ENCODE data around the gene TMEM19.

TMEM19 gene

GRCh38 chr12:71721783-71722505 is 36.1 kb downstream of the TMEM19 start:
- DNase-seq = no peak

GRCh38 chr12:71725011-71725410 is 39.1 kb downstream of the TMEM19 start:
- DNase-seq = no peak

DNA sequence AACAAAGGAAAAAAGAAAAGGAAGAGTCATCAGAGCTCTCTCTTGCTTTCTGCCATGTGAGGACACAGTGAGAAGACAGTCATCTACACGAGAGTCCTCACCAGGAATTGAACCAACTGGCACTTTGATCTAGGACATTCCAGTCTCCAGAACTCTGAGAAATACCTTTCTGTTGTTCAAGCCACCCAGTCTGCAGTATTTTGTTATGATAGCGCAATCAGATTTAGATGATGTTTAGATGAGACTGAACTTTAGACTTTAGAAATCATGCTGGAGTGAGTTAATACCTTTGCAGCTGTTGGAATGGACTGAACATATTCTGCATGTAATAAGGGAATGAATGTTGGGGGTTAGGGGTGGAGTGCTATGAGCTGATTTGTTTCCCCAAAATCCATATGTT is 40.7 kb downstream of the TMEM19 start:
- no peak for DNase-seq

GRCh38 chr12:71727958-71728357 is 42.1 kb downstream of the TMEM19 start:
- no peak for DNase-seq

DNA sequence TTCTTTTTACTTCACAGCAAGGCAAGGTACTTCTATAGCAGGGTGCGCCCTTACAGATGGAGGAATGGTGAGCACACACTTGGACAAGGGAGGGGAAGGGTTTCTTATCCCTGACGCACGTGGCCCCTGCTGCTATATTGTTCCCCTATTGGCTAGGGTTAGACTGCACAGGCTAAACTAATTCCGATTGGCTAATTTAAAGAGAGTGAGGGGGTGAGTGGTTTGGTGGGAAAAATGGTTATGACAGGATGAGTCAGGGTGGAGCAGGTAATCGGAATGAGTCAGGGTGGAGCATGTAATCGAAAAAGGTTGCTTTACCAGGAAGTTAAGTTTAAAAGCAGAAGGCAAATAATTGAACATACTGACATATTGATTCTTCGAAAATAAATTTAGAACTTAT is 45.1 kb downstream of the TMEM19 start:
- no peak for DNase-seq

- DNase-seq = no peak
Measured at GRCh38 chr12:71731439-71732356, 45.8 kb downstream of the TMEM19 start.

- DNase-seq = no peak
Measured at GRCh38 chr12:71732357-71732712, 46.5 kb downstream of the TMEM19 start.

DNA sequence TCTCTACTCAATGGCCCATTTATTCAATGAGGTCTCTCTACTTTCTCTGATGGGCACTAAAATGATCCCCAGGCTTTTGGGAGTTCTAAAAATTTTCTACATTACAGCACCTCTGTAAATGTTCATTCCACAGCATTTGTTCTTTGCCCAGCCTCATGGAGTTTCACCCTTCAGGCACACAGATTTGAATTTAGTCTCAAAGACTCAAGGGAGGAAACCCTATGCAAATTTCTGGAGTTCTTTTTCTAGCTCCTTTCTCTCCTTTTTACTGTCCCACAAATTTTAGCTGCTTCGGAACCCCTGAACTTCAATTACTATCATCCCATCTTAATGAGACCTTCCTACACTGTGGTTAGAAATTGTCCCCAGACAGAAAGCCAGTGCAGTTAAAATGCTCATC is 51.3 kb downstream of the TMEM19 start:
- no peak for DNase-seq

GRCh38 chr12:71742998-71743397 is 57.1 kb downstream of the TMEM19 start:
- no peak for DNase-seq

GRCh38 chr12:71744522-71745300 is 58.8 kb downstream of the TMEM19 start:
- no peak for DNase-seq

DNA sequence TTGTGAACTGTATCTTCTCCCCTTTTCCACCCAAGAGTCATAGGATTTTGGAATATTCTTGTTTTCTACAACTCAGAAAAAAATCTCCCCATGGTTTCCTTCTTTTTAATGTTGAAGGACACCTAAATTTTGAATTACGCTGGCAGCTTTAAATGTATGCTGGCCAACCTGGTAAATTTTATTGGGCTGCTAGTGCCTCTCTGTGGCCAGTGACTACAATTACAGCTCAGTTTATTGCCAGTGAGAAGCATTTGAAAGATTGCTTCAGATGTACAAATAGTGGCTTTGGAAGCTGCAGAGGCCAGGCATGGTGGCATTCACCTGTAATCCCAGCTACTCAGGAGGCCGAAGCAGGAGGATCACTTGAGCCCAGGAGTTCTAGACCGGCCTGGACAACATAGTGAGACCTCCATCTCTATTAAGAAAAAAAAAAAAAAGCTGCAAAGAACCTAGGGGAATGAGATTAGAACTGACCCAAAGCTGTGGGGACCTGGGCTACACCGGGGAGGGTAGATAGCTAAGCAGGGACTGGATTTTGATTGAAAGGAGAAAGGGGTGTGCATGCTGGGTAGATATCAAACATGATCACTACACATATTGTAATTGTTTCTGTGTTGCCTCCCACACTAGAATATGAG is 61.2 kb downstream of the TMEM19 start:
- DNase-seq = peak; percentile 66

GRCh38 chr12:71748081-71748850 is 62.4 kb downstream of the TMEM19 start:
- no peak for DNase-seq

DNA sequence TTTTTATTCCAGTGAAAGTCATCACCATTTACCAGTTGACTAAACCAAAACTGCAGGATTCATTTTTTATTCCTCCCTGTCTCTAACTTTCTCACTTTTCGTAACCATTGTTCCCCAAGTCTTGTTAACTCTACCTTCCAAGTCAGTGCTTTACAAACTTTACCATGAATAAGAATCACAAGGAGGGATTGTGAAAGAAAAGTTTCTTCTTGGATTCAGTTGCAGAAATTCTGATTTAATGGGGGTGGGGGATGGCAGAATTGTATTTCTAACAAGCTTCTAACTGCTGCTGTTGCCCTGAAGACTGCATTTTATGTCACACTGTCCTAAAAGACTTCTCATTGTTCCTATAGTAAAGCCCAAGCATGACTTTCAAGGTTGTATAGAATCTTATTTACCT is 63.8 kb downstream of the TMEM19 start:
- DNase-seq = peak; percentile 69

DNA sequence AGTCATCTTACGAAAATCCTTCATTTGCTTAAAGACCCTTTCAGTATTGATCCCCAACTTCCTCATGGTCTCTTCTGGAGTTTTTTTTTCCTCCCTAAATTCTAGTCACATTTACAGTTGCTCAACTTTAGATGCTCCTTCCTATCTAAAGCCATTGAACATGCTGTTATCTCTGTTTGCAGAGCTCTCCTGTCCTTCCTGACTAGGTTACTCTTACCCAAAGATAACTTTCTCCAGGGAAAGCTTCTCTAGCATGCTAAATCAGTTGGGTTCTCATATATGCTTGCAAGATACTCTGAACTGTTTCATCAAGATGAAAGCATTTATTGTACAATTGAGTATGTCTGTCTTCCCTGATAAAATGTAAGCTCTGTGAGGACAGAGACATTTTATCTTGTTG is 67.0 kb downstream of the TMEM19 start:
- no peak for DNase-seq

Data from inflammatory macrophage treated with lipopolysaccharide for 4 hours (primary cell).